Kidney epithelial cell (primary cell): Measurements from ENCODE around the gene CCND1. TPM values are rescaled to one million over a fixed set of nuclear protein-coding genes. Genes with fewer than 3 reads are reported as not detected.

Experiments
- DNase-seq: peaks from one replicate; pipeline ENCODE4 v3.0.0-alpha.2; 2010; ENCODE audit warnings: low read depth
- H3K27me3 ChIP-seq: 2 replicates; pipeline ENCODE4 v1.6.0; 2011; ENCODE audit warnings: low read length; ENCODE audit not compliant: control insufficient read depth, insufficient read depth
- H3K36me3 ChIP-seq: 2 replicates; pipeline ENCODE4 v1.5.1; 2011; ENCODE audit warnings: low read length; ENCODE audit not compliant: control insufficient read depth, insufficient read depth
- H3K4me3 ChIP-seq: 2 replicates; pipeline ENCODE4 v1.5.1; 2011; ENCODE audit warnings: low read depth, mild to moderate bottlenecking, control low read depth, low read length
- total RNA-seq: library from RNA; depleted of rRNA; stranded (reverse); fragments of >200 nt; gene quantifications from 2 replicates; pipeline ENCODE4 v1.2.3, GENCODE V29; 2015
- TF ChIP-seq, protein P1 (sequence below): IDR thresholded peaks from 2 replicates; pipeline ENCODE4 v1.5.1; 2011; ENCODE audit warnings: mild to moderate bottlenecking, moderate library complexity, low read length, control low read depth, inconsistent platforms; ENCODE audit not compliant: insufficient read depth, poor library complexity, severe bottlenecking

Gene CCND1
- total RNA-seq, 1 donor from 2014 or later = 378 TPM

DNA sequence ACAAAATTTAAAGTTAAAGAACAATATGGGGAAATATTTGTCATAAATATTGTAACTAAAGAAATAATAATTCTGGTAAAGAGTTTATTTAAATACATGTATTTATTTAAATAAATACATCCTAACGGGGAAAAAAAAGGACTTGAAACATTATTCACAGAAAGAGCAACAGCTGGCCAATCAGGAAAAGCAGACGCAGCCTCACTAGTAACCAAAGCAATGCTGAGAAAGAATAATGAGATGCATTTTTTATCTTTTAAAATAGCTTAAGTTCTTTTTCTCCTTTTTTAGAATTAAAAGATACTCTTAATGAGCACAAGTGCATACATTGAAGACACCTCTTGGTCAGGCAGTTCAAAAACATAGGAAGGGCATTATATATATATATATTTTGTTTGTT is 36.8 kb downstream of the CCND1 start:
- no peaks in the 10 kb centered on the region for H3K27me3 ChIP-seq
- TF ChIP-seq, protein P1, sequence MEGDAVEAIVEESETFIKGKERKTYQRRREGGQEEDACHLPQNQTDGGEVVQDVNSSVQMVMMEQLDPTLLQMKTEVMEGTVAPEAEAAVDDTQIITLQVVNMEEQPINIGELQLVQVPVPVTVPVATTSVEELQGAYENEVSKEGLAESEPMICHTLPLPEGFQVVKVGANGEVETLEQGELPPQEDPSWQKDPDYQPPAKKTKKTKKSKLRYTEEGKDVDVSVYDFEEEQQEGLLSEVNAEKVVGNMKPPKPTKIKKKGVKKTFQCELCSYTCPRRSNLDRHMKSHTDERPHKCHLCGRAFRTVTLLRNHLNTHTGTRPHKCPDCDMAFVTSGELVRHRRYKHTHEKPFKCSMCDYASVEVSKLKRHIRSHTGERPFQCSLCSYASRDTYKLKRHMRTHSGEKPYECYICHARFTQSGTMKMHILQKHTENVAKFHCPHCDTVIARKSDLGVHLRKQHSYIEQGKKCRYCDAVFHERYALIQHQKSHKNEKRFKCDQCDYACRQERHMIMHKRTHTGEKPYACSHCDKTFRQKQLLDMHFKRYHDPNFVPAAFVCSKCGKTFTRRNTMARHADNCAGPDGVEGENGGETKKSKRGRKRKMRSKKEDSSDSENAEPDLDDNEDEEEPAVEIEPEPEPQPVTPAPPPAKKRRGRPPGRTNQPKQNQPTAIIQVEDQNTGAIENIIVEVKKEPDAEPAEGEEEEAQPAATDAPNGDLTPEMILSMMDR = no peak
- no peak overlapping the region for H3K4me3 ChIP-seq
- H3K36me3 ChIP-seq = no peaks in the 10 kb centered on the region
- DNase-seq = no peak

DNA sequence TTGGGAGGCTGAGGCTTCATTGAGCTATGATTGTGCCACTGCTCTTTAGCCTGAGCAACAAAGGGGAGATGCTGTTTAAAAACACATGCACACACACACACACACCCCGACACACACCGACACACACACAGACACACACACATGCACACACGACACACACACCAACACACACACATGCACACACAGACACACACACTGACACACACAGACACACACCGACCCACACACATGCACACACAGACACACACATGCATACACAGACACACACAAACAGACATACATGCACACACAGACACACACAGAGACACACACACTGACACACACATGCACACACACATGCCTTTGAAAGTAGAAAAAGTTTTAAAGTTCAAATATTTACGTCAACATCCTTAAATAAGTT is 39.7 kb downstream of the CCND1 start:
- no peaks in the 10 kb centered on the region for H3K36me3 ChIP-seq
- TF ChIP-seq, protein P1 = no peak
- H3K4me3 ChIP-seq = no peak overlapping the region
- DNase-seq = no peak
- H3K27me3 ChIP-seq = peaks cover 4% of the 10 kb centered on the region

DNA sequence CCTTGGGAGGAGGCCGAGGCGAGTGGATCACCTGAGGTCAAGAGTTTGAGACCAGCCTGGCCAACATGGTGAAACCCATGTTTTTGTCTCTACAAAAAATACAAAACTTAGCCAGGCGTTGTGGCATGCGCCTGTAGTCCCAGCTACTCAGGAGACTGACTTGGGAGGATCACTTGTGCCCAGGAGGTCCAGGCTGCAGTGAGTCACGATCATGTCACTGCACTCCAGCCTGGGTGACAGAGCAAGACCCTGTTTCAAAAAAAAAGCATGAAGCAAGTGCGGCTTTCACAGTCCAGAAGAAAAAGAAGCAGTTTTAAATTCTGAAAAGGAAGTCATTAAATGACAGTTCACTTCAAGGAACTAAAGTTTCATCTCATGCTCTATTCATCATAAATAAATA is 41.3 kb downstream of the CCND1 start:
- Histone ChIP-seq H3K36me3 (no peaks in the 10 kb centered on the region), H3K4me3 (no peak overlapping the region), H3K27me3 (peaks cover 5% of the 10 kb centered on the region)
- TF ChIP-seq, protein P1 = no peak
- DNase-seq = no peak

DNA sequence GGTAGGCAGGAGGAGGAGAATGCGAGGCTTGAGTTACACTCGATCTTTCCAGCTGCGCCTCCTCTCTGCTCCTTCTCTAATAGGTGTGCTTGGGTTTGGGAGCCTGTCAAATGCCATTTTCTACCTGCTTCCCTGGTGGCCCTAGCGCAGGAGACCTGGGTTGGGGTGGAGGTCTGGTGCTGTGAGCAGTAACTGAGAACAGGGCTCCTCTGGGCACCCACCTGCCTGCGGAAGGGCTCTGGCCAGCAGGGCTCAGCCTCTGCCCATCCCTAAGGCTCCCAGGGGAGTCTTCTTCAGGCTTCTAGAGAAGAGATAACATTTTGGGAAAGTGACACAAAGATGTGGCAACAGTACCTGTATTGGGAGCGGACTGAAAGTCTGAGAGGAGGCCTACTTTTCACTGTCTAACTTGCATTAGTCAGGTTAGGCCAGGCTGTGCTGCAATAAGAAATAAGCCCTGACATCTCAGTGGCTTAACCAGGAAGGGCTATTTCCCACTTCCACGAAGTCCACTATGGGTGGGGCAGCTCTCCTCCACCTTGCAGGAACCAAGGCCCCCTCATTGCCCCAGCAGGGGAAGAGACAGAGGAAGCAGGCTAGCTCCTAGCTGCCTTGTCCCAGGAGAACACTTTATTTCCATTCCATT is 41.8 kb downstream of the CCND1 start:
- Histone ChIP-seq H3K4me3 (no peak overlapping the region), H3K36me3 (no peaks in the 10 kb centered on the region), H3K27me3 (peaks cover 5% of the 10 kb centered on the region)
- TF ChIP-seq, protein P1 = no peak
- DNase-seq = no peak

DNA sequence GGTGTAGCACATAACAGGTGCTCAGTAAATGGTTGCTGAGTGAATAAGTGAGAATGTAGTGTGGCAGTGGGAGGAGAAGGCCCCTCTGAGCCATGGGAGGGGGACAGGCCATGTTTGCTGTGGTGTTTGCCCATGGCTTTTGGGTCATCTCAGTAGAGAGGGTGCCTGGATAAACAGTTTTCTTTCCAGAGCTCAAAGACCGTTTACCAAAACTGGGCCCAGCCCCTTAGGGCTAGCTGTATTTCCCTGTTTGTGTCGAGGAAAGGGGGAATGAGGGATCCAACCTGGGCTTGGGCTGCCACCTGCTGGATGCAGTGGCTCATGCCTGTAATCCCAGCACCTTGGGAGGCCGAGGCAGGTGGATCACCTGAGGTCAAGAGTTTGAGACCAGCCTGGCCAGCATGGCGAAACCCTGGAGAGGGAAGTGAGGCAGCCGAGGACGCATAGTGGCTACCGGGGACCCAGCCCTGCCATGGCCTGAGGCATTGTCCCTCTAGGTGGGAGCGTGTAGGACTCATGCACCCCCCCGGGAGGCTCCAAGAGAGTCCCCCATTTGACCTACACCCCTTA is 42.9 kb downstream of the CCND1 start:
- DNase-seq = no peak
- Histone ChIP-seq H3K36me3 (no peaks in the 10 kb centered on the region), H3K27me3 (peaks cover 5% of the 10 kb centered on the region), H3K4me3 (no peak overlapping the region)
- TF ChIP-seq, protein P1 = peak; percentile 39

DNA sequence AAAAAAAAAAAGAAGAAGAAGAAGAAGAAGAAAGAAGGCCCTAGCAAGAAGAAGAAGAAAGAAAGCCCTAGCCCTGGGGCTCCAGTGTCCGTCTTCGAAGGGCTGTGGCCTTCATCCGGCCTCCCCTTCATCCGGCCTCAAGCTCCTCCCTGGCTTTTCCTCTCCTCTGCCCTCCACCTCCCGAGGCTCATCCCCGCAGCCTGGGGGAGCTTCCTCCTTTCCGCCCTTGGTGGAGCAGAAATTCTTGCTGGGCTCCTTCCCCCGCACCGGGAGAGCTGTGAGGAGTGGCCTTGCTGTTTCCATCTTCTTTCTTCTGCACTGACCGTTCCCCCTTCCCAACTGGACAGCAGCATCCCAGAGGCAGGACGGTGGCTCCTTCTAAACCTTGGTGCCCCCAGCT is 43.7 kb downstream of the CCND1 start:
- no peak overlapping the region for H3K4me3 ChIP-seq
- H3K27me3 ChIP-seq = peaks cover 5% of the 10 kb centered on the region
- H3K36me3 ChIP-seq = no peaks in the 10 kb centered on the region
- no peak for DNase-seq
- TF ChIP-seq, protein P1 = no peak
